OCI-LY7 (cell line): ENCODE measurements around the gene CIAO2B. TPM values are rescaled to one million over a fixed set of nuclear protein-coding genes. Genes with fewer than 3 reads are reported as not detected.

ENCODE experiments used
- BruUV-seq: library from RNA; stranded (reverse); fragments of 400-500 nt; replicated peaks from 2 replicates; lab custom pipeline; 2021; lab: Mats Ljungman, UMichigan
- CTCF ChIA-PET: fragments of 300-600 bp; sonication (Branson Sonifier 250); formaldehyde crosslinking; loops from one replicate; lab custom pipeline; 2022; ENCODE audit warnings: antibody characterized with exemption; ENCODE audit not compliant: unreplicated experiment; lab: Charles Lee
- POLR2A ChIA-PET: fragments of 300-600 bp; sonication (Branson Sonifier 250); formaldehyde crosslinking; loops from one replicate; lab custom pipeline; 2022; ENCODE audit warnings: antibody characterized with exemption; lab: Charles Lee
- DNase-seq: peaks from one replicate; pipeline ENCODE4 v3.0.0-alpha.2; 2015; ENCODE audit warnings: low spot score
- H2AFZ ChIP-seq: fragments of 200-600 bp; sonication (generic), shearing (Covaris generic); 2 replicates; pipeline ENCODE4 v1.6.1; 2014; ENCODE audit warnings: mild to moderate bottlenecking, antibody characterized with exemption, low read length, moderate library complexity
- H3K27ac ChIP-seq: fragments of 200-600 bp; sonication (generic); 2 replicates; pipeline ENCODE4 v1.5.1; 2014; ENCODE audit warnings: mixed run types, low read depth, mild to moderate bottlenecking, moderate library complexity, low read length, inconsistent platforms; ENCODE audit not compliant: poor library complexity, severe bottlenecking
- H3K36me3 ChIP-seq: fragments of 200-600 bp; sonication (generic); 2 replicates; pipeline ENCODE4 v1.6.1; 2014; ENCODE audit warnings: mild to moderate bottlenecking, antibody characterized with exemption, low read length, moderate library complexity, mixed read lengths; ENCODE audit not compliant: insufficient read depth
- H3K4me1 ChIP-seq: fragments of 200-600 bp; sonication (generic); 2 replicates; pipeline ENCODE4 v1.5.1; 2014; ENCODE audit warnings: mild to moderate bottlenecking, low read length; ENCODE audit not compliant: insufficient read depth, poor library complexity, severe bottlenecking
- H3K4me2 ChIP-seq: fragments of 200-600 bp; sonication (generic); 2 replicates; pipeline ENCODE4 v1.6.1; 2014; ENCODE audit warnings: mild to moderate bottlenecking, low read length
- H3K4me3 ChIP-seq: fragments of 200-600 bp; sonication (generic); 2 replicates; pipeline ENCODE4 v1.5.1; 2014; ENCODE audit warnings: mild to moderate bottlenecking, low read depth, low read length; ENCODE audit not compliant: poor library complexity, severe bottlenecking
- H3K79me2 ChIP-seq: fragments of 200-600 bp; sonication (generic); 2 replicates; pipeline ENCODE4 v1.6.1; 2016; ENCODE audit warnings: low read depth, mild to moderate bottlenecking, low read length, moderate library complexity, mixed read lengths; ENCODE audit not compliant: insufficient read depth
- H3K9me2 ChIP-seq: fragments of 200-600 bp; sonication (generic); 2 replicates; pipeline ENCODE4 v1.6.1; 2016; ENCODE audit warnings: mild to moderate bottlenecking, low read length, mixed read lengths; ENCODE audit not compliant: insufficient read depth
- H3K9me3 ChIP-seq: fragments of 200-600 bp; sonication (generic); 2 replicates; pipeline ENCODE4 v1.6.1; 2014; ENCODE audit warnings: mild to moderate bottlenecking, mixed run types, low read length, mixed read lengths
- H4K20me1 ChIP-seq: fragments of 200-600 bp; sonication (generic); 2 replicates; pipeline ENCODE4 v1.6.1; 2014; ENCODE audit warnings: mild to moderate bottlenecking, antibody characterized with exemption, low read length, moderate library complexity, mixed read lengths; ENCODE audit not compliant: insufficient read depth
- EZH2phosphoT487 ChIP-seq: fragments of 200-600 bp; sonication (generic); IDR thresholded peaks from 2 replicates; pipeline ENCODE4 v1.6.1; 2018; ENCODE audit warnings: low read depth, borderline replicate concordance, mild to moderate bottlenecking, mixed run types, antibody characterized with exemption, low read length, moderate library complexity, mixed read lengths
- intact Hi-C: fragments of 100-400 bp; cut with micrococcal nuclease; formaldehyde crosslinking; loops from one replicate; pipeline ENCODE4 v1.10.0; 2022; ENCODE audit not compliant: unreplicated experiment
- total RNA-seq, 2 experiments: library from RNA; depleted of rRNA in 1 of 2; stranded (reverse); fragments of >200 nt in 1 of 2; shearing (Covaris generic) in 1 of 2; gene quantifications; 2 replicates each; pipeline ENCODE4 v1.2.3, GENCODE V29; 2014 to 2022
- TF ChIP-seq, protein P1 (sequence below): fragments of 200-600 bp; sonication (generic); conservative IDR thresholded peaks from 2 replicates; pipeline ENCODE4 v1.5.1; 2014; ENCODE audit warnings: mild to moderate bottlenecking, antibody characterized with exemption, low read length, moderate library complexity, mixed read lengths

The CIAO2B gene
- total RNA-seq, 2 experiments from 2014 or later: 76.4 to 133 TPM

DNA sequence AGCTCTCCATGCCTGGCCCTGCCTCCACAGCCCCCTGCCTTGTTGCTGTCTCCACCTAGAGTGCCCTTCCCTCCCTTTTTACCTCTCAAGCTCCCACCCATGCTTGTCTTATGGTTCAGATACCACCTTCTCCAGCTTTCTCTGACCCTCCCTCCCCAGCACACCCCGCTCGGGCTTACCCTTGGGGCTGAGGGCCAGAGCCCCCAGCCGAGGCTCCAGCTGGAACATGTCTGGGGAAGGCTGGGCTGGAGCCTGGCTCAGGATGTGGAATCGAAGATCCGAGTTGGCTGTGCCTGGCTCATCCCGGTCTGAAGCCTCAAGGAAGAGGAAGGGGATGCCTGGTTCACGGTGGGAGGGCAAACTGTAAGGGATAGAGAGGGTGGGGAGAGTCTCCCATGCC, 19.2 kb downstream of the CIAO2B start:
- ChIA-PET CTCF (no interaction called here), POLR2A (no interaction called here)
- DNase-seq: no peak
- H3K36me3 ChIP-seq: no peaks in the 10 kb centered on the region
- H3K9me2 ChIP-seq: no peaks in the 10 kb centered on the region
- intact Hi-C loops: no loop called here
- TF ChIP-seq, protein P1, sequence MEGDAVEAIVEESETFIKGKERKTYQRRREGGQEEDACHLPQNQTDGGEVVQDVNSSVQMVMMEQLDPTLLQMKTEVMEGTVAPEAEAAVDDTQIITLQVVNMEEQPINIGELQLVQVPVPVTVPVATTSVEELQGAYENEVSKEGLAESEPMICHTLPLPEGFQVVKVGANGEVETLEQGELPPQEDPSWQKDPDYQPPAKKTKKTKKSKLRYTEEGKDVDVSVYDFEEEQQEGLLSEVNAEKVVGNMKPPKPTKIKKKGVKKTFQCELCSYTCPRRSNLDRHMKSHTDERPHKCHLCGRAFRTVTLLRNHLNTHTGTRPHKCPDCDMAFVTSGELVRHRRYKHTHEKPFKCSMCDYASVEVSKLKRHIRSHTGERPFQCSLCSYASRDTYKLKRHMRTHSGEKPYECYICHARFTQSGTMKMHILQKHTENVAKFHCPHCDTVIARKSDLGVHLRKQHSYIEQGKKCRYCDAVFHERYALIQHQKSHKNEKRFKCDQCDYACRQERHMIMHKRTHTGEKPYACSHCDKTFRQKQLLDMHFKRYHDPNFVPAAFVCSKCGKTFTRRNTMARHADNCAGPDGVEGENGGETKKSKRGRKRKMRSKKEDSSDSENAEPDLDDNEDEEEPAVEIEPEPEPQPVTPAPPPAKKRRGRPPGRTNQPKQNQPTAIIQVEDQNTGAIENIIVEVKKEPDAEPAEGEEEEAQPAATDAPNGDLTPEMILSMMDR: no peak
- TF ChIP-seq EZH2phosphoT487: no peak
- BruUV-seq: no TSS peak
- no peak overlapping the region for H3K4me2 ChIP-seq
- H3K79me2 ChIP-seq: no peaks in the 10 kb centered on the region
- no peaks in the 10 kb centered on the region for H3K9me3 ChIP-seq
- H2AFZ ChIP-seq: no peak overlapping the region
- no peak overlapping the region for H3K27ac ChIP-seq
- H3K4me1 ChIP-seq: no peaks in the 10 kb centered on the region
- H3K4me3 ChIP-seq: no peak overlapping the region
- no peaks in the 10 kb centered on the region for H4K20me1 ChIP-seq

DNA sequence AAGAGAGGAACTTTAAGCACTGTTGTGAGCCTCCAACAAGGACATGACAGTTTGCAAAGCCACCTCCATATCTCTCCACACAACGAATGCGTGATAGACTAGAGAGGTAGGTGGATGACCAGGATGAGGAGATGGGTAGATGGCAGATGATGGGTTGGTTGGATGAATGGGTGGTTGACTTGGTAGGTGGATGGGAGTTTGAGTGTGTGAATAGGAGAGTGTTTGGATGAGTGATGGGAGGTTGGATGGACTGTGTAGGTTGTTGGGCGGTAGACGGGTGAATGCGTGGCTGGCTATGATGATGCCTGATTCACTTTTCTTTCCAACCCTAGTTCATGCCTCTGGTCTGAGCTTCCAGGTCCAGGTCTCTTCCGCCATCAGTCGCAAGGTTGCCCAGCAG, 19.7 kb downstream of the CIAO2B start:
- CTCF ChIA-PET: no interaction called here
- no peak for DNase-seq
- no peaks in the 10 kb centered on the region for H3K4me1 ChIP-seq
- intact Hi-C loops: no loop called here
- H2AFZ ChIP-seq: no peak overlapping the region
- POLR2A ChIA-PET: no interaction called here
- no peaks in the 10 kb centered on the region for H3K79me2 ChIP-seq
- H4K20me1 ChIP-seq: no peaks in the 10 kb centered on the region
- H3K9me2 ChIP-seq: no peaks in the 10 kb centered on the region
- H3K4me2 ChIP-seq: no peak overlapping the region
- TF ChIP-seq, protein P1: no peak
- no peak for TF ChIP-seq EZH2phosphoT487
- no peak overlapping the region for H3K4me3 ChIP-seq
- no peaks in the 10 kb centered on the region for H3K9me3 ChIP-seq
- H3K36me3 ChIP-seq: no peaks in the 10 kb centered on the region
- no TSS peak for BruUV-seq
- no peak overlapping the region for H3K27ac ChIP-seq

DNA sequence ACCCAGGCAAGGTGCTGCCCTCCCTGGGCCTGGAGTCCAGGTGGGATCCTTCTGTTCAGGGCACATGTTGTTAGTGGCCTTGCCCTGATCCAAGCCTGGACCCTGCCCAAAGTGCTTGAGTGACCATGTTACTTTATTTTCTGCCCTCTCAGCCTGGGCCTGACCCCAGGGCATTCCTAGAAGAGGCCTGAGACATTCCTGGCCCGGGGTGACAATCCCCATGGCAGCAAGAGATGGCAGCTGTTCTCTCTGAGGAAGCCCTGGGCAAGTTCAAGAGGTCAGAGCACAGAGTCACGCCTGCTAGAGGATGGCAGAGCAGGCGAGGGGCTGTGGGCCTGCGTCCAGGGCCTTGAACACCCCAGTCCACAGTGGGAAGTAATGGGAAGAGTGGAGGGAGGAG, 20.5 kb downstream of the CIAO2B start:
- no TSS peak for BruUV-seq
- Histone ChIP-seq H4K20me1 (no peaks in the 10 kb centered on the region), H3K4me3 (no peak overlapping the region)

More for the DNA sequence above, 20.5 kb downstream of the CIAO2B start:
- no peak overlapping the region for H2AFZ ChIP-seq
- no peaks in the 10 kb centered on the region for H3K9me2 ChIP-seq
- TF ChIP-seq, protein P1: no peak
- no peak for TF ChIP-seq EZH2phosphoT487
- H3K36me3 ChIP-seq: no peaks in the 10 kb centered on the region
- intact Hi-C loops: no loop called here
- no peak overlapping the region for H3K27ac ChIP-seq
- no peak for DNase-seq
- POLR2A ChIA-PET: no interaction called here
- CTCF ChIA-PET: no interaction called here
- no peak overlapping the region for H3K4me2 ChIP-seq
- H3K79me2 ChIP-seq: no peaks in the 10 kb centered on the region
- no peaks in the 10 kb centered on the region for H3K4me1 ChIP-seq
- H3K9me3 ChIP-seq: no peaks in the 10 kb centered on the region
